NCI-H524 treated with DMSO at 0.1 percent for 48 hours (cell line): ENCODE data around the gene B4GALNT4.
"Not testable (repeated sequence)": the region's sequence is repeated elsewhere in the genome, so short reads cannot be mapped to it uniquely, and the experiment has no call there.

Experiments
- DNase-seq: peaks from one replicate; lab custom pipeline; 2025; lab: John Stamatoyannopoulos, UW

Gene B4GALNT4

DNA sequence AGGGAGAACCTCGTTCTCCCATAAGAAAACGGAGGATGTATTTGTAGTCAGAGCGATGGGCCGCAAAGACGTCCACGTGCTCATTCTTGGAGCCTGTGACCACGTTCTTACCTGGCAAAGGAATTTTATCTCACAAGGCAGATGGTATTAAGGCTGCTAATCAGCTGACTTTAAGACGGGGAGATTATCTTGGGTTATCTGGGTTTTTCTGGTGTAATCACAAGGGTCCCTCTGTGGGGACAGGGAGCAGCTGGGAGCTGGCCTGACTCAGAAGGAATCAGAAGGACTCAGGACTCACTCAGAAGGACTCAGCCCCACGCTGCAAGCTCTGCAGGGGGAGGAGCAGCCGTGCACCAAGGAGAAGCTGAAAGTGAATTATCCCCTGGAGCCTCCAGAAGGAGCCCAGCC lies 53.0 kb downstream of the B4GALNT4 start:
- DNase-seq = no peak

GRCh38 chr11:424232-424631 lies 54.9 kb downstream of the B4GALNT4 start:
- DNase-seq = no peak

DNA sequence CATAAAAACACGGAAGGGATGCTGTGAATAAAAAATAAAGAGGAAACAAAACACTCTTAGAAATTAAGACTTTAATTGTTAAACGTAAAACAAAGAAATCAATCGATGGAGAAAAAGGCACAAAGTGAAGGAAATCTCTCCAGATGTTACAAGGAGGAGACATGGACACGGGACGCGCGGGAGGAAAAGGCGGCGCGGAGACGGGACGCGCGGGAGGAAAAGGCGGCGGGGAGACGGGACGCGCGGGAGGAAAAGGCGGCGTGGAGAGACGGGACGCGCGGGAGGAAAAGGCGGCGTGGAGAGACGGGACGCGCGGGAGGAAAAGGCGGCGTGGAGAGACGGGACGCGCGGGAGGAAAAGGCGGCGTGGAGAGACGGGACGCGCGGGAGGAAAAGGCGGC lies 55.5 kb downstream of the B4GALNT4 start:
- not testable (repeated sequence) for DNase-seq

DNA sequence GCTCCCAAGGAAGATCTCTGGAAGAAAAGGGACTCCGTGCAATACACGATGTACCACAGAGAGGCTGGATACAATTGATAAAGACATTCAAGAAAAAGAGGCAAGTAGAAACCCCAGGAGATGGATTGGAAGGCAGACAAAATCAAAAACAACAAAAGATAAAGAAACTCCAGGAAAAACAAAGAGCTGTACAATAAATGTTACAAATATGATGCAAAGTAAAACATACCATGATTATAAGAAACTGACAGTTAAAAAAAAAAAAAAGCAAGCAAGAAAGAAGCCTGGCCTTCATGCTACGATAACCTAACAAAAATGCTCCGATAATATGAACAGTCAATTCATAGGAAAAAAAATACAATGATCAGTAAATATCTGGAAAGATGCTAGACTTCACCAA lies 56.0 kb downstream of the B4GALNT4 start:
- DNase-seq = no peak

DNA sequence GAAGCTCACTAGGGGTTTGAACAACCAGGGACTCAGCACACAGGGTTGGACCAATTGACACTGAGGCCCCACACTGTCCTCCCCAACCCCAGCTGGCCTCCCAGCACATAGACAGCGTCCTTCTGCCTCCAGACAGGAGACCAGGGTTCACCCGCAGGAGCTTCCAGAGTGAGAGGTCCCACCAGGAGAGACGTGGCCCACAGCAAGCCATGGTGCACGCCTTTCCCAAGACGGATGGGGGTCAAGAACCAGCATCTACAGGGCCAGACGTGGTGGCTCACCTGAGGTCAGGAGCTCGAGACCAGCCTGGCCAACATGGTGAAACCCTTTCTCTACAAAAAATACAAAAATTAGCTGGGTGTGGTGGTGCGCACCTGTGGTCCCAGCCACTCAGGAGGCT lies 57.6 kb downstream of the B4GALNT4 start:
- no peak for DNase-seq

DNA sequence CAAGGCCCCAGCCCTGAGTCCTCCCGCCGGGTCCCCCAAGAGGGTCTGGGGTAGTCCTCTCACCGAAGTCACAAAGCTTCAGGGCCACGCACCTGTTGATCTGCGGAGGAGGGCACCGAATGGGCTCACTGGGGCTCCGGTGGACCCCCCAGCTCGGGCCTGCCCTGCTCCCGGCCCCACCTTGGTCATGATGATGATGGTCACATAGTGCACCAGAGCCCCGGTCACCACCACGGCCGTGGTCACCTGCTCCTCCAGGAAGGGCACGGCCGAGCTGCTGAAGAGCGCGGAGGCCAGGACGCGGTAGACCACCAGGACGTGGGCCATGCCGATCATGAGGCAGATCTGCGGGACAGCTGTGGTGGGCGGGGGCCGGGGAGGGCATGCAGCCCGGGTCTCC lies 59.0 kb downstream of the B4GALNT4 start:
- DNase-seq = no peak

DNA sequence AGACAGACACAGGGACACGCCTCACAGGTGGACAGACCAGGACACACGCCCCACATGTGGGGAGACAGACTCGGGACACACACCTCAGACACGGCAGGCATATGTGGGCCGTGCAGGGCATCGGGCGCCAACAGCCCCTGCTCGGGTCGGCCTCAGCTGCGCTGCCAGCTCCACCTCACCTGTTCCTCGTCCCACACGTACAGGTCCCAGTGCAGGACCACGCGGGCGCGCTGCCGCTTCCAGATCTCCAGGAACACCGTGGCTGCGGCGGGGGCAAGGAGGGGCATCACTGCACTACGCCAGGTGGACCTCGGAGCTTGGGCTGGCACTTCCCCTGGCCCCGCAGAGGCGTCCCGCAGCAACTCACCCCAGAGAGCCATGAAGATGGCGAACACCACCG lies 60.1 kb downstream of the B4GALNT4 start:
- DNase-seq = no peak

GRCh38 chr11:429931-430456 lies 60.7 kb downstream of the B4GALNT4 start:
- no peak for DNase-seq
